Retinal pigment epithelial cell (primary cell): ENCODE data around the gene TCEAL7.
A peak's percentile ranks its signal among the peaks of the same experiment; 100 is the strongest.

Source experiments
- DNase-seq: peaks from one replicate; pipeline ENCODE4 v3.0.0-alpha.2; 2010; ENCODE audit warnings: low read depth
- H3K4me3 ChIP-seq: 2 replicates; pipeline ENCODE4 v1.5.1; 2011; ENCODE audit warnings: mild to moderate bottlenecking, low read length, control low read depth, moderate library complexity
- TF ChIP-seq, protein P1 (sequence below): conservative IDR thresholded peaks from 2 replicates; pipeline ENCODE4 v1.5.1; 2011; ENCODE audit warnings: low read depth, low read length, control low read depth, inconsistent platforms

The TCEAL7 gene

DNA sequence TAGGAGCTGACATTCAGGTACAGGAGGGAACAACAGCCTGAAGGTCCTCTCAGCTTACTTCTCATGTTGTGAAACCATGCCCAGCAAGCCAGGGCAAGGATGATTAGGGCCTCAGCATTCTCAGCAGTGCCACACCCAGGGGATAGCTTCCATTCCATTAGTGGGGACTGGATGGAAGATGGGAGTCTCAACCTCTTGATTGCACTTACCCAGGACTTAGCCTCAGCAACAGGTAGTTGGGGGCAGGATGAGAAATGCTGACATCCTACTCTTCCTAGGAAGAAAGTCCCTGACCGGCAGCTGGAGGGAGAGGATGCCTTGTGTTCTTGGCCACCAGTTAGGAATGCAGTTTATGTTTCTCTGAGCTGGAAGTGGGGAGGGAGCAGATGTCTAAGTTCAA is 37.5 kb downstream of the TCEAL7 start:
- TF ChIP-seq, protein P1, sequence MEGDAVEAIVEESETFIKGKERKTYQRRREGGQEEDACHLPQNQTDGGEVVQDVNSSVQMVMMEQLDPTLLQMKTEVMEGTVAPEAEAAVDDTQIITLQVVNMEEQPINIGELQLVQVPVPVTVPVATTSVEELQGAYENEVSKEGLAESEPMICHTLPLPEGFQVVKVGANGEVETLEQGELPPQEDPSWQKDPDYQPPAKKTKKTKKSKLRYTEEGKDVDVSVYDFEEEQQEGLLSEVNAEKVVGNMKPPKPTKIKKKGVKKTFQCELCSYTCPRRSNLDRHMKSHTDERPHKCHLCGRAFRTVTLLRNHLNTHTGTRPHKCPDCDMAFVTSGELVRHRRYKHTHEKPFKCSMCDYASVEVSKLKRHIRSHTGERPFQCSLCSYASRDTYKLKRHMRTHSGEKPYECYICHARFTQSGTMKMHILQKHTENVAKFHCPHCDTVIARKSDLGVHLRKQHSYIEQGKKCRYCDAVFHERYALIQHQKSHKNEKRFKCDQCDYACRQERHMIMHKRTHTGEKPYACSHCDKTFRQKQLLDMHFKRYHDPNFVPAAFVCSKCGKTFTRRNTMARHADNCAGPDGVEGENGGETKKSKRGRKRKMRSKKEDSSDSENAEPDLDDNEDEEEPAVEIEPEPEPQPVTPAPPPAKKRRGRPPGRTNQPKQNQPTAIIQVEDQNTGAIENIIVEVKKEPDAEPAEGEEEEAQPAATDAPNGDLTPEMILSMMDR = no peak
- DNase-seq = no peak
- H3K4me3 ChIP-seq = no peak overlapping the region

DNA sequence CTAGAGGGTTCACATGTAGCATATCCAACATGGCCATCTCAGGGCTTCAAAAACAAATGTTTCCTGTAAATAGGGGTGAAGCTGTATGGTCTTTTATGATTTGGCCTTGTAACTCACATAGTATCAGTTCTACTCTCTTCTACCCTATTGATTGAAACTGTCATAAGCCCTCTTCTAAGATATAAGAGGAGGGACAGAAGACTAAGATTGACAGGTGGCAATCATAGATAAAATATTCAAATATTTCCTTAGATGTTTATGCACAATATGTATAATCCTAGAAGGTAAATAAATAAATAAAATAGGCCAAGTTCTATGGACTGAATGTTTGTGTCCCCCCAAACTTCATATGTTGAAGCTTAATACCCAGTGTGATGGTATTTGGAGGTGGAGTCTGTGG is 39.4 kb downstream of the TCEAL7 start:
- H3K4me3 ChIP-seq = no peak overlapping the region
- DNase-seq = no peak
- TF ChIP-seq, protein P1 = no peak

DNA sequence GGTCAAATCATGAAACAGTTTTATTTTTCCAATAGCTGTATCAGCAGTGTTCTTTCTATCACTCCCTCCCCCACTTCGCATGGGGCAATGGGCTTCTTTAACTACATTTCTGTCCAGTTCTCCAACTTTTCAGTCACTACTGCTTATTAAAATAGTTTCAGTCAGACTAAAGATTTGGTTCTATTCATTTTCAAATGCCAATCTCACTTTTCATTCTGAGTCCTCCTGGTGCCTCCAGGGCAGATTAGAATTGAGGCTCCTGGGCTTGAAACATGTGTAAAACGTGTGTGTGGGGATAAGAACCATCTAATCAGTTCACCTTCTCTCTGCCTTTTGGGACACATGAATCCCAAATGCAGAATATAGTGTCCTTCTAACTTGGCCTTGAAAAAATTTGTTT is 42.8 kb downstream of the TCEAL7 start:
- TF ChIP-seq, protein P1 = no peak
- no peak overlapping the region for H3K4me3 ChIP-seq
- no peak for DNase-seq

DNA sequence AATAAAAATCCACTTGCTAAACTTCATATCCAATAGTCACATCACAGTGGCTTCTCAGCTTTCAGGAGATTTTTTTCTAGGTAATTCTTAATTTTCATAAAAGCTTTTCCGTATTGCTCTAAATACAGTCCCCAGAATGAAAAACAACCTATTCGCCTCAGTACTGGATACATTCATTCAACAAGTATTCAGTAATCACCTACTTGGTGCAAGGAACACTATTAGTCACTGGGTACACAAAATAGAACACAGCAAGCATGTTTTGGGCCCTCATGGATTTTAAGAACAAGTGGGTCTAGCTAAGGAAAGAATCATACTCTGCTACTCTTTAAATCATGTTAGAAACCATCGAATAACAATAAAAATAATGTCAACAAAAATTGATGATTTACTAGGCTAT is 43.5 kb downstream of the TCEAL7 start:
- TF ChIP-seq, protein P1 = no peak
- DNase-seq = no peak
- no peak overlapping the region for H3K4me3 ChIP-seq

DNA sequence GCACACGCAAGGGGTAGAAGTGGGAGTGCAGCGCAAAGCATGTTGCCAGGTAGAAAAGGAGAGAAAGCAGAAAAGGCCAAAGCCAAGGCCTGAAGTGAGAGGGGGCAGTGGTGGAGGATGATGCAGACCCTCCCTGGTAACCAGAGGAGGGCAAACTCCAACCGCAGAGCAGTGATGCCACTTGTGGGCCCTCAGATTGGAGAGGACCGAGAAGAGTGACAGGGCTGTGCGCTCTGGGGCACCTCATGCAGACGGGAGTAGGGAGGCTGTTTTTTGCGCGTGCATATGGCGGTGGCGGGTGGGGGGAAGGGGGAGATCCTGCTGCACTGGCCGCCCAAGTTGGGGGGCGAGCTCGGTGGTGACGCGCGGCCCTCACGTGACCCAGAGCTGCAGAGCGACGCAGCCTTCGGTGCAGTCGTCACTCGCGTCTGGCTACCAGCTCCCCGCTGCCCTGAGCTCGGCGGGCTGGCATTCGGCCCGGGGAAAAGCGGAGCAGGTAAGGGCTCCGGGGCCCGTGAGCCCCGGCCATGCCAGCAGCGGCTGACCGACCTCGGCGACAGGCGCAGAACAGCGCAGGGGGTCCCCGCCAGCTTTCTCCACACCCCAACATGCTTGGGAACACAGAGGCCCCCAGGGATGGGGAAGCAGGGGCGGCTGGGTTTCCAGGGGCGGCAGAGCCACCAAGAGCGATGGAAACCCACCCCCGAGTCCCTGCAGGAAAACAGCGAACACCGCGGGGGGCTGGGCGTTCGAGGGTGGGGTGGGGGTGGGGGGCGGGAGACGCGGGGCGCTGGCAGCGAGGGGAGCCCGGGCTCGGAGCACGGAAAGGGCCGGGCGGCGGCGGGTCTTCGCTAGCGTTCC is 46.3 kb downstream of the TCEAL7 start, which contains the start of gene BEX3:
TSS of gene BEX3 (plus strand) at position 421 of the 861 bp plus-strand sequence. CDS start 984 bp downstream, outside the sequence.
- no peak for DNase-seq

DNA sequence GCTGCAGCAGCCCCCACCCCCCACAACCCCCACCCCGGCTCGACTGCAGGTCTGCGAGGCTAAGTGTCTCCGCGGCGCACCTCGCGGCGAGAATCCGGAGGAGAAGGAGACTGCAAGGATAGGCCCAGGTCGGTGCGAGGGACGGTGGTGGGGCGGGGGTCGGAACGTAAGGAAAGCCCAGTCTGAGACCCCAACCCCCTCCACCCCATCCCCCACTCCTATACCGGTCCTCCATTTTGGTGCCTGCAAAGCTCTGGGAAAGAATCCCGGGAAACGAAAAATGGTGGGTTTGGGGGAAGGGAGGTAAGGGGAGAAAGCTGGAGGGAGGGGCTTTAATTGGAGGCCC is 46.9 kb downstream of the TCEAL7 start:
- TF ChIP-seq, protein P1 = no peak
- DNase-seq = no peak
- peak overlapping the region; percentile 76 for H3K4me3 ChIP-seq

More for the DNA sequence above, 46.3 kb downstream of the TCEAL7 start, which contains the start of gene BEX3:
- H3K4me3 ChIP-seq = peak within 1 kb of the TSS; percentile 76
- TF ChIP-seq, protein P1 = no peak

DNA sequence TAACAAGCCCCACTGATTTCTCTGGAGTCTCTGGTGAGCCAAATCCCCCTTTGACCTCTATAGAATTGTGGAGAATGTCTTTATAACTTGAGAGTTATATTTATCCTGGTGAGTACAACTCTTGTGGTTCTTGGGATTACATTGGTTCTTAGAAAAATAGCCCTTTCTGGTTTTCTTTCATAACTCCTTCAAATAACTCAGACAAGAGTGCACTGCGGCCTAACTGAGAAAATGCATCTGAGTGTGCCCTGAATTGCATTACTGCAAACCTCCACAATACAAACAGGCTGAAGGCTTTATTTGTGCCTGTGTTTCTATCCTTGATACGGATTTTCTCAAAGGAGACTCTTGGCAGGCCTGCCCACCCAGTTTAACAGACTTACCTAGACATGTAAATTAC is 49.0 kb downstream of the TCEAL7 start:
- no peak overlapping the region for H3K4me3 ChIP-seq
- no peak for DNase-seq
- TF ChIP-seq, protein P1 = no peak
